CD8-positive, alpha-beta memory T cell (primary cell): ENCODE data around the gene GABRE. TPM values are rescaled to one million over a fixed set of nuclear protein-coding genes. Genes with fewer than 3 reads are reported as not detected.

Source experiments
- polyA plus RNA-seq: library from polyadenylated mRNA; unstranded; fragments of 300-500 nt; fragmentation: Illumina TruSeq; gene quantifications from one replicate; pipeline ENCODE4 v1.2.3, GENCODE V29; 2021
- total RNA-seq, 2 experiments: library from RNA; stranded (reverse); gene quantifications; one replicate each; pipeline ENCODE4 v1.2.3, GENCODE V29; 2021

Gene GABRE
- total and polyA plus RNA-seq, 3 experiments from 2014 or later, result not detected

Other genes starting within 250 kb of the GABRE start
- gene CNGA2, start 239.9 kb downstream of the GABRE start, total RNA-seq, result not detected
- not detected for gene CNGA2, start 239.9 kb downstream of the GABRE start, polyA plus RNA-seq
- gene MAGEA4, start 61.8 kb downstream of the GABRE start, total RNA-seq, result not detected
- gene MAGEA4, start 61.8 kb downstream of the GABRE start, polyA plus RNA-seq, result not detected
- not detected for gene MAGEA10, start 163.9 kb upstream of the GABRE start, total RNA-seq
- gene MAGEA10, start 163.9 kb upstream of the GABRE start, polyA plus RNA-seq, result not detected